Measurements from ENCODE around the gene PHLDA1. TPM values are rescaled to one million over a fixed set of nuclear protein-coding genes. Genes with fewer than 3 reads are reported as not detected.

Gene PHLDA1
- total RNA-seq, 1 donor from 2014 or later = 9.9 TPM

Other genes with a start within 250 kb of the PHLDA1 start
- 130 TPM for gene NAP1L1, start 52.9 kb upstream of the PHLDA1 start, total RNA-seq

Measured in skeletal muscle tissue (tissue), 1 donor.